GM21619 (cell line): ENCODE data around the gene RAB1A.
"Not testable (repeated sequence)": the region's sequence is repeated elsewhere in the genome, so short reads cannot be mapped to it uniquely, and the experiment has no call there.

ENCODE experiments used
- ATAC-seq: cut with Tn5 transposase; IDR thresholded peaks from one replicate; pipeline ENCODE4 v1.9.1; 2021; ENCODE audit not compliant: unreplicated experiment

RAB1A gene

GRCh38 chr2:65129826-65130663 lies at the start of gene RAB1A:
RAB1A (minus strand) TSS chr2:65130106; CDS start chr2:65129915, 191 bp downstream.
- ATAC-seq: peak; percentile 96

- ATAC-seq: no peak
These were observed 48.0 kb upstream of the RAB1A start for GRCh38 chr2:65177751-65178442.

GRCh38 chr2:65175894-65176530 lies 46.1 kb upstream of the RAB1A start:
- ATAC-seq: no peak

GRCh38 chr2:65174031-65174430 lies 44.1 kb upstream of the RAB1A start:
- ATAC-seq: not testable (repeated sequence)

GRCh38 chr2:65172994-65173790 lies 43.3 kb upstream of the RAB1A start:
- no peak for ATAC-seq

GRCh38 chr2:65170611-65171477 lies 40.9 kb upstream of the RAB1A start:
- ATAC-seq: not testable (repeated sequence)

GRCh38 chr2:65169760-65170136 lies 39.8 kb upstream of the RAB1A start:
- no peak for ATAC-seq

- ATAC-seq: no peak
These were observed 35.7 kb upstream of the RAB1A start for GRCh38 chr2:65165558-65165957.

GRCh38 chr2:65164426-65164891 lies 34.6 kb upstream of the RAB1A start:
- ATAC-seq: no peak

GRCh38 chr2:65161551-65162100 lies 31.7 kb upstream of the RAB1A start:
- ATAC-seq: no peak

GRCh38 chr2:65159906-65160305 lies 30.0 kb upstream of the RAB1A start:
- ATAC-seq: no peak

- ATAC-seq: no peak
These were observed 29.4 kb upstream of the RAB1A start for GRCh38 chr2:65159261-65159660.

GRCh38 chr2:65158557-65158956 lies 28.7 kb upstream of the RAB1A start:
- ATAC-seq: no peak

GRCh38 chr2:65157856-65158255 lies 27.9 kb upstream of the RAB1A start:
- ATAC-seq: not testable (repeated sequence)

GRCh38 chr2:65156041-65156440 lies 26.1 kb upstream of the RAB1A start:
- ATAC-seq: no peak

- ATAC-seq: no peak
These were observed 23.6 kb upstream of the RAB1A start for GRCh38 chr2:65153515-65153914.

GRCh38 chr2:65146078-65146477 lies 16.2 kb upstream of the RAB1A start:
- ATAC-seq: no peak

- ATAC-seq: no peak
These were observed 14.7 kb upstream of the RAB1A start for GRCh38 chr2:65144571-65144970.

GRCh38 chr2:65142515-65142914 lies 12.6 kb upstream of the RAB1A start:
- ATAC-seq: no peak
